ENCODE results near the gene CCDC194. TPM values are rescaled to one million over a fixed set of nuclear protein-coding genes. Genes with fewer than 3 reads are reported as not detected.

CCDC194 gene
- total RNA-seq, 1 experiment from 2014 or later, result not detected

- CTCF ChIA-PET, result no interaction called here
- no peak overlapping the region for H3K4me3 Mint-ChIP-seq (ENCODE audit: low read depth, unreplicated experiment)
- H3K27me3 Mint-ChIP-seq (ENCODE audit: unreplicated experiment), result no peaks in the 10 kb centered on the region
- no peak for TF ChIP-seq CTCF (IDR thresholded peaks at IDR 0.05; ENCODE audit: unreplicated experiment)
- BruUV-seq (replicated peaks), result no TSS peak
- no peaks in the 10 kb centered on the region for H3K9me3 Mint-ChIP-seq (ENCODE audit: low read depth, unreplicated experiment)
- no peak overlapping the region for H3K27ac Mint-ChIP-seq (ENCODE audit: unreplicated experiment)
- no peaks in the 10 kb centered on the region for H3K4me1 Mint-ChIP-seq (ENCODE audit: low read depth, unreplicated experiment)
- H3K36me3 Mint-ChIP-seq (ENCODE audit: insufficient read depth, unreplicated experiment), result peaks cover 21% of the 10 kb centered on the region
- intact Hi-C loops (cut with micrococcal nuclease; ENCODE audit: unreplicated experiment), result no loop called here
- no peak for DNase-seq
Observed at GRCh38 chr19:17423429-17424208, 29.6 kb upstream of the CCDC194 start.

- Mint-ChIP-seq H3K4me3 (ENCODE audit: low read depth, unreplicated experiment) (no peak overlapping the region), H3K9me3 (ENCODE audit: low read depth, unreplicated experiment) (no peaks in the 10 kb centered on the region), H3K4me1 (ENCODE audit: low read depth, unreplicated experiment) (no peaks in the 10 kb centered on the region), H3K27ac (ENCODE audit: unreplicated experiment) (no peak overlapping the region), H3K27me3 (ENCODE audit: unreplicated experiment) (no peaks in the 10 kb centered on the region), H3K36me3 (ENCODE audit: insufficient read depth, unreplicated experiment) (peaks cover 21% of the 10 kb centered on the region)
- DNase-seq, result no peak
- intact Hi-C loops (cut with micrococcal nuclease; ENCODE audit: unreplicated experiment), result no loop called here
- no TSS peak for BruUV-seq (replicated peaks)
- CTCF ChIA-PET, result no interaction called here
- TF ChIP-seq CTCF (IDR thresholded peaks at IDR 0.05; ENCODE audit: unreplicated experiment), result no peak
Observed at GRCh38 chr19:17421942-17422341, 27.9 kb upstream of the CCDC194 start.

- Mint-ChIP-seq H3K4me1 (ENCODE audit: low read depth, unreplicated experiment) (no peaks in the 10 kb centered on the region), H3K36me3 (ENCODE audit: insufficient read depth, unreplicated experiment) (peaks cover 21% of the 10 kb centered on the region), H3K27ac (ENCODE audit: unreplicated experiment) (no peak overlapping the region), H3K27me3 (ENCODE audit: unreplicated experiment) (no peaks in the 10 kb centered on the region), H3K4me3 (ENCODE audit: low read depth, unreplicated experiment) (peak overlapping the region; percentile 78), H3K9me3 (ENCODE audit: low read depth, unreplicated experiment) (no peaks in the 10 kb centered on the region)
- CTCF ChIA-PET, result interaction anchor here (0.6 kb wide), 1 partner anchor 136 kb away, joined by 3 read pairs; no protein-coding TSS in a partner anchor
- intact Hi-C loops (cut with micrococcal nuclease; ENCODE audit: unreplicated experiment), result no loop called here
- no peak for TF ChIP-seq CTCF (IDR thresholded peaks at IDR 0.05; ENCODE audit: unreplicated experiment)
- peak; percentile 35 for DNase-seq
- no TSS peak for BruUV-seq (replicated peaks)
Observed at GRCh38 chr19:17420475-17420924, 26.5 kb upstream of the CCDC194 start.

GRCh38 chr19:17419621-17420474, 25.9 kb upstream of the CCDC194 start, which contains the start of gene MVB12A:
Gene MVB12A (plus strand): TSS chr19:17420047. CDS start chr19:17420136, 89 bp downstream.
- BruUV-seq (replicated peaks), result no TSS peak
- no peak for TF ChIP-seq CTCF (IDR thresholded peaks at IDR 0.05; ENCODE audit: unreplicated experiment)

More at GRCh38 chr19:17419621-17420474, 25.9 kb upstream of the CCDC194 start, which contains the start of gene MVB12A:
- Mint-ChIP-seq H3K9me3 (ENCODE audit: low read depth, unreplicated experiment) (no peaks in the 10 kb centered on the region), H3K4me3 (ENCODE audit: low read depth, unreplicated experiment) (peak within 1 kb of the TSS; percentile 78), H3K27me3 (ENCODE audit: unreplicated experiment) (no peaks in the 10 kb centered on the region), H3K4me1 (ENCODE audit: low read depth, unreplicated experiment) (no peaks in the 10 kb centered on the region), H3K27ac (ENCODE audit: unreplicated experiment) (peak within 1 kb of the TSS; percentile 64), H3K36me3 (ENCODE audit: insufficient read depth, unreplicated experiment) (peaks cover 21% of the 10 kb centered on the region)
- intact Hi-C loops (cut with micrococcal nuclease; ENCODE audit: unreplicated experiment), result no loop called here
- DNase-seq, result peak; percentile 92
- CTCF ChIA-PET, result interaction anchor here (0.5 to 1.1 kb wide), 5 partner anchors 10 to 311 kb away, joined by 3 to 5 read pairs (median 3); no protein-coding TSS in a partner anchor
